GM18498 (cell line): ENCODE data around the gene PIK3IP1.
A peak's percentile ranks its signal among the peaks of the same experiment; 100 is the strongest.
"Not testable (repeated sequence)": the region's sequence is repeated elsewhere in the genome, so short reads cannot be mapped to it uniquely, and the experiment has no call there.

ENCODE experiments used
- ATAC-seq: cut with Tn5 transposase; IDR thresholded peaks from one replicate; pipeline ENCODE4 v1.9.1; 2021; ENCODE audit warnings: mild to moderate bottlenecking, moderate library complexity; ENCODE audit not compliant: unreplicated experiment

The PIK3IP1 gene

DNA sequence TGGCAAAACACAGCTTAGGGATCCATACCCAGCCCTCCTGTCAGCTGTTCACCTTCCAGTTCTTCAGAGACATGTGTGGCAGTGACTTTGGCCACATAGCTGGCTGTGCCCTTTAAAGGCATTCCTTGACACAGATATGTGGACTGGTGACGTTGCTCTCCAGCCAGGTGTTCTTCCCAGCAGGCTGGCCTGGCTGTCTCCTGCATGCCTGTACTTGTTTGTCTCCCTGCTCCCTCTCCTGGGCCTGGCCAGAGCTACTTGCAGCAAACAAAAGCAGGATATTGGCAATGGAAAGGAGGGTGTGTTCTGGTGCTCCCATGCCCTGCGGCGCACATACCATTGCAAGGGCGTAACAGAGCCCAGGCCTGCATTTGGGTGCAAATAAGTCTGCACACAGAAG is 38.3 kb downstream of the PIK3IP1 start:
- no peak for ATAC-seq

DNA sequence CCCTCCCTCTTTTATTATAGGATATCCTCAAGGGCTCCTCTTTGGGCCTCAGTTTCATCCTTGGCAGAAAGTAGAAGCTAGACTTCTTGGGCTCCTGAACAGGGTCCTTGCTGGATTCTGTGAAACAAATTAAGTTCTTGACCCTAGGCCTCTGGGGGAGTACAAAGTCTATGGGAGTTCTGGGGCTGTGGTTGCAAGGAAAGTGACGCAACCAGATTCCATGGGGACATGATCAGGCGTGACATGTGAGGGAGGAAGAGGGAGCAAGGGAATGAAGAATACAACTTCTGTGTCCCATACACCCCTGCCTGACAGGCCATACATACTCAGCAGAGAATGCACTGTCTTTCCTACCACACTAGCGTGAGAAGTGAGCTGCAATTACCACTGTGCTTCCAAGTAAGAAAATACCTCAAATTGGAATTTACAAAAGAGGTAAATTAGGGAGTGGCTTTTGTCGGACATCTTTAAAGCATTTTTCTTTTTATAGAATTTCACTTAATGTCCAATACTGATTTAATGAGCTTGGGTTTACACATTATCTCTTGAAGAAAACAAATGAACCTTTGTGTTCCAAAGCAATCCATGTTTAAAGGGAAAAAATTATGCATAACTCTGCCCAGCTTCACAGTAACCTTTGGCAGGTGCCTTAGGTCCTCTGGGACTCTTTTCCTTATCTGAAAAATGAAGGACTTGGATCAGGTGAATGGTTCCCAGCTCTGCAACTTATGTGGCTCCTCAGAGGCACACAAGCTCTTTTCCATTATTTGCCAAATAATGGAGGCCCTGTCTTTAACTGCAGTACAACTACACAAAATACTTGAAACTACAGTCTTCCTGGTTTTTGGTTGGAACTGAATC is 41.3 kb downstream of the PIK3IP1 start:
- no peak for ATAC-seq

DNA sequence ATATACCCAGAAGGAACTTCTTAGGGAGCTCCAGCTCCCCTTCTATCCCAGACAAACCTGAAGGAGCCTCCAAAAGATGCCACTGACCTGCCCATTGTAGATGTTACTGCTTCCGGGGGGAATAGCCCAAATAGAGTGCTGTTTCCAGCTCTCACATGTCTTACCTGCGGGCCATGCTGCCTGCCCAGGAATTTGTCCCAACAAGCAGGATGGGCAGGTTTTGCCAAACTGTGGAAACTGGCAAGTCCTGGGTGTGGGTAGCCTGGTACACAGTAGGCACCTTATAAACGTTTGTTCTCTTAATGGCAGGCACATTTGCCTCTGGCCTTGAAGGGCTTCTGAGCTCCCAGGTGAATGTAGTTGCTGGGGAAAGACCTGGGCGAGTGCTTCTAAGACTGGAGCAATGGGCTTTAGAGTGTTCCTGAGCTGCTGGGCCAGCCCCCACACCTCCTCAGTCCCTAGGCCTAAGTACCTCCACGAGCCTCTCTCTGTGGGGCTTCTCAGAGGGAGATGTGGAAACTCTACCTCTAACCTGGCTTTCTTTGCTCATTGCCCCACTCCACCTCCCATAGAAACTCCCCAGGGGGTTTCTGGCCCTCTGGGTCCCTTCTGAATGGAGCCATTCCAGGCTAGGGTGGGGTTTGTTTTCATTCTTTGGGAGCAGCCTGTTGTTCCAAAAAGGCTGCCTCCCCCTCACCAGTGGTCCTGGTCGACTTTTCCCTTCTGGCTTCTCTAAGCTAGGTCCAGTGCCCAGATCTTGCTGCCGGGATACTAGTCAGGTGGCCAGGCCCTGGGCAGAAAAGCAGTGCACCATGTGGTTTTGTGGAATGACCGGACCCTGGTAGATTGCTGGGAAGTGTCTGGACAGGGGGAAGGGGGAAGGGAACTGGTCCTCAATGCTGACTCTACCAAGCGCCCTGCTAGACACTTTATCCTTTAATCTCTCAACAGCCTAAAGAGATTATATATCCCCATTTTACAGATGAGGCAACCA is 43.0 kb downstream of the PIK3IP1 start:
- ATAC-seq: no peak

DNA sequence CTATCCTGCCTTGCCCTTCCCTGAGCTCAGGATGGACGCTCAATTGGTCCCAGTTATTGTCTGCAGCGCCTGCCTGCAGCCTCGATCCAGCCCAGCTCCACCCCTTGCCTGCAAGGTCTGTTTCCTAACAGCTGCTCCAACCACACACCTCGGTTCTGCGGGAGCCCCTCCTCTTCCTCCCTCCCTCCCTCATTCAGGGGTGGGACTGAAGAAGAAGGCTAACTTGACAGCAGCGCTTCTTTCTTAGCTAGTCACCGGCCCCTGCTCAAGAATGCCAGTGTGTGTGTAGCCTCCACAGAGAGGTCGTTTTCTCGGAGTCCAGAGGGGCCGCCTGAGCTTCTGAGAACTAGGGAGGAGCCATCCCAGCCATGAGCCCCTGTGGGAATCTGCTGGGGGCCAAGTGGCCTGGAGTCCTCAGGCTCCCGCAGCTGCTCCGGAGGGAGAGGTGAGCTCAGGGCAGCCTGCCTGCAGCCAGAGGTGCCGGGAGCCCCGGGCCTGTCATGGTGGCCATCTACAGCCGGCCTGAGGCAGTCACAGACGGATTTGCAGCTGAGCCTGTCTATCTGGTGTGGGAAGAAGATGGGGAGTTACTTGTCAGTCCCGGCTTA is 44.0 kb downstream of the PIK3IP1 start:
- no peak for ATAC-seq

DNA sequence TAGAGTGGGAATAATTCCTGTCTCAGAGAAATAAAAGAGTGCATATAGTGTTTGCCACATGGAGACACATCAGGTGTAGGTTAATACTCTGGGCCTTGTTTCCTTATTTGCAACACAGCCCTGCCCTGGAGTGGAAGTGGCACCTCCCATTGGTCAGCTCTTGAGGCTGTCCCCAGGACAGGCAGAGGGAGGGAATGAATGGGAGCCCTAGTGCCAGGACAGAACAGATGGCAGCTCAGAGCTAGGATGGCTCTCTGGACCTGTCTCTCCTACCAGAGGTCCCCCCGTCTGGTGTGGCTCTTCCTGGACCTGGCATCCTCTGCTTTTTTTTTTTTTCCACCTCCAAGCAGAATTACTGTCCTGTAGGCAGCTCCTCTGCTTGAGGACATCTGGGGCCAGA is 44.6 kb downstream of the PIK3IP1 start:
- ATAC-seq: no peak

DNA sequence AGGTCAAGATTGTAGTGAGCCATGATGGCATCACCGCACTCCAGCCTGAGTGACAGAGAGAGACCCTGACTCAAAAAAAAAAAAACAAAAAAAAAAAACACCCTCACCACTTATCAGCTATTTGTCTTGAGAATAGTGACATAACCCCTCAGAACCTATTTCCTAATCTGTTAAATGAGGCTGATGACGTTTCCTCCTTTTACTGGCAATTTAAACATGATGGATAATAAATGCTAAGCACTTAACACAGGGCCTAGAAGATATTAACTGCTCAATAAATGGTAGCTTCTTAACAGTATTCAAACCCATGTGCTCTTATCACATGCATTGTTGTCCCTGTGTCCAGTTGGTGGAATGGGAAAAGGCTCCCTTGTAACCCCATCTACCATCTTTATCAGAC is 45.6 kb downstream of the PIK3IP1 start:
- no peak for ATAC-seq

DNA sequence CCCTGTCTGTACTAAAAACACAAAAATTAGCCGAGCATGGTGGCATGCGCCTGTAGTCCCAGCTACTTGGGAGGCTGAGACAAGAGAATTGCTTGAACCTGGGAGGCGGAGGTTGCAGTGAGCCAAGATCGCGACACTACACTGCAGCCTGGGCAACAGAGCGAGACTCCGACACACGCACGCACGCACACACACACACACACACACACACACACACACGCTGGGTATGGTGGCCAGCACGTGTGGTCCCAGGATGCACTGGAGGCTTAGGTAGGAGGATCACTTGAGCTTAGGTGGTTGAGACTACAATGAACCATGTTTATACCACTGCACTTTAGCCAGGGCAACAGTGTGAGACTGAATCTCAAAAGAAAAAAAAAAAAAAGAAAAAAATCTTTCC is 46.3 kb downstream of the PIK3IP1 start:
- not testable (repeated sequence) for ATAC-seq

DNA sequence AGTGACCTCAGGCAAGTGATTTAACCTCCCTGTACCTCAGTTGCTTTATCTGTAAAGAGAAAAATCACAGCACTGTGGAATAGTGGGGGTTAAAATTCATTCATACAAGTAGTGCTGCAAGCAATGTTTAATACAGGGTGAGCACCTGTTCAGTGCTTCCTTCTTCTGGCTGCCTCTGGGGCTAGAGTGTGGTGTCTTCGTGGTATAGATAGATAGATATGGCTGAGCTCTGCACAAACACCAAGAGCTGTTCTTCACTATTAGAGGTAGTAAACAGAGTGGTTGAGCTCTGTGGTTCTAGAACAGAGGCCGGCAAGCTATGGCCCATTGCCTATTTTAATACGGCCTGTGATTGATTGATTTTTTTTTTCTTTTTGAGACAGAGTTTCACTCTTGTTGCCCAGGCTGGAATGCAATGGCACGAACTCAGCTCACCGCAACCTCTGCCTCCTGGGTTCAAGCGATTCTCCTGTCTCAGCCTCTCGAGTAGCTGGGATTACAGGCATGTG is 47.3 kb downstream of the PIK3IP1 start:
- no peak for ATAC-seq

DNA sequence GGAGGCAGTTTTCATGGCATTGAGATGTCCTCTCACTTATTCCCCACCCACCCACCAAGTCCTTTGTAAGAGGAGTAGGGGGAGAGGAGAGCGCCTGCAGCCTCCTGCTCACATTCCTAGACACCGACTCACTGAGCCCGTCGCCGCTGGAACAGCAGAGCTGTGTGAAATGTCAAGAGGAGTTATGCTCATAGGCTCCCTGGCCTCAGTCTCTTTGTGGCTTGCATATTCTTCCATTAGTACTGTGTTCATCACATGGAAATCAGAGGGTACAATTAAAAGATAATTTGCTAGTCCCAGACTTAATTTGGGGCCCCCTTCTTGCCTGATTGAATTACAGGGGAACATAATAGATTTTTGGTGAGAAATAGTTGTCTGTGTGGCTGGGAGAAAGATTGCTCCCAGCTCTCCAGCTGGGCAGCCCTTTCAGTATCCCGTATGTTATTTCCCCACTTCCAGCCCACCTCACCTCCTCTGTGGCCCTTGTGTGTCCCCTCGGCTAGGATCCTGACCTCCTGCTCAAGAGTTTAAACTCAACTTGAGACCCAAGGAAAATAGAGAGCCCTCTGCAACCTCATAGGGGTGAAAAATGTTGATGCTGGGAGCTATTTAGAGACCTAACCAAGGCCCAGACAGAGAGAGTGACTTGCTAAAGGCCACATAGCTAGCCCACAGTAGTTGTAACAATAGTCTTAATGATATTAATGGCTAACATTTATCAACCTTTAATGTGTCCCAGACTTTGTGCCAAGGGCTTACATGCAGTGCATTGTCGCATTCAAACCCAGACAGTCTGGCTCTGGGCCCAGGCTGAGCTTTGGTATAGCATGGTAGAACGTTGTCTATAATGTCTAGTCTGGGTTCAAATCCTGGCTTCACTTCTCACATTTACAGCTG is 48.0 kb downstream of the PIK3IP1 start:
- ATAC-seq: no peak

DNA sequence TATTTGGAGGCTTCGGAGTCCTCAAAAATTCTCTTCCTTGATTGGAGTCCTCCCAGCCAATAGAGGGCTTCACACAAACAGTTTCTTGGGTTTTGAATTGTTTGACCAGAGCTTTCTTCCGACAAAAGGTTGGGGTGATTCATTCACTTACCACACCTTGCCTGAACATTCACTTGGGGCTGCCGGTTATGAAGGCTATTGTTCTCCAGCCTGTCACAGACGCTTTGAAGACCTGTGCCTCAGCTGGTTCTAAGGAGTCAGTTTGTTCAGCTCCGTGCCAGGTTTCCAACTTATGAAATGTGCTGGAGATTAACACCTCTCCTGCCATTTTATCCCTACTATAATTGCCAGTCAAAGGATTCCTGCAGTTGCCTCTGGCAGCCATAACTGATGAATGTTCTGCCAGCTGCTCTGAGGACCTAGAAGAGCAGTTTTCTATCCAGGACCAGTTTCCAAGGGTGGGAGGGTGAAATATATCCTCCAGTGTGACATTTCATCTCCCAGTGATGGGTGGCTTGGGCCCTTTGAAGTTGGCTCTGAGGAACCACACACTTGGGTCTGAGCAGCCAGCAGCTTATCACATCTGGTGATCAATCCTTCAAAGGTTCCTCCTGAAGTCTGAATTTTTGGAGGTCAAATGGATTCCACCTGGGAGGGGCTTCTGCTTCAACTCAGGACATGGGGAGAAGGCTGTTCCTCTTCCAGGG is 48.8 kb downstream of the PIK3IP1 start:
- no peak for ATAC-seq

DNA sequence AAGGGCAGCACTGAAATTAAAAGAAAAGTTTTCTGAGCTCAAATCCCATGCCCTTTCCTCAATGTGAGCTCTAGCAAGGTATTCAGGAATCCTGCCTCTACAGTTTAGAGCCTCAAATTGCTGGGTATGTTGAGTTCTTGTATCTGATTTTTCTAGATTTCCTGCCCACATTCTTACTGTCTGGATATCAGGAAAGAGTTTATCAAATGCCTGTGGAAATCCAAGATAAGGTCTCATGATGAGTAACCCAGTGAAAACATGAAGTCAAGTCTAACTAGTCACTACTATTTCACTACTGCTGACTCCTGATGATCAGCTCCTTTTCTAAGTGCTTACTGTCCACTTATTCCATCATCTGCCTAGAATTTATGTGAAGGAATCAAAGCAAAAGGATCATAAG is 50.4 kb downstream of the PIK3IP1 start:
- no peak for ATAC-seq

DNA sequence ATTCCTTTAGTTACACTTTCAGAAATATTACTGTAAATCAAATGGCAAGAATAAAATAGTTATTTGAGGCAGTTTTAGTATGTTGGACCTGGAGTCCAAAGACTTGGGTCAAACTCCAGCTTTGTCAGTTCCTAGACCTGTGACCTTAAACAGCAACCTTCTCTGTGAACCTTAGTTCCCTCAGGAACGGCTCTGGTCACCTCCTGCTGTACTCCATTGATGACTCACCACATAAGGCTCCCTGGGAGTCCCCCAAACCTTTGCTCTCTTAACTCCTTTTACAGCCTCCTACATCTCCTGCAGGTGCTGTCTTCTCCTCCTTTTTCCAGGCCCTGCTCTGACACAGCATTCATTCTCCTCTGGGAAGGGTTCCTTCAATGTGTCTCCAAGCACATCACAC is 51.1 kb downstream of the PIK3IP1 start:
- ATAC-seq: no peak

DNA sequence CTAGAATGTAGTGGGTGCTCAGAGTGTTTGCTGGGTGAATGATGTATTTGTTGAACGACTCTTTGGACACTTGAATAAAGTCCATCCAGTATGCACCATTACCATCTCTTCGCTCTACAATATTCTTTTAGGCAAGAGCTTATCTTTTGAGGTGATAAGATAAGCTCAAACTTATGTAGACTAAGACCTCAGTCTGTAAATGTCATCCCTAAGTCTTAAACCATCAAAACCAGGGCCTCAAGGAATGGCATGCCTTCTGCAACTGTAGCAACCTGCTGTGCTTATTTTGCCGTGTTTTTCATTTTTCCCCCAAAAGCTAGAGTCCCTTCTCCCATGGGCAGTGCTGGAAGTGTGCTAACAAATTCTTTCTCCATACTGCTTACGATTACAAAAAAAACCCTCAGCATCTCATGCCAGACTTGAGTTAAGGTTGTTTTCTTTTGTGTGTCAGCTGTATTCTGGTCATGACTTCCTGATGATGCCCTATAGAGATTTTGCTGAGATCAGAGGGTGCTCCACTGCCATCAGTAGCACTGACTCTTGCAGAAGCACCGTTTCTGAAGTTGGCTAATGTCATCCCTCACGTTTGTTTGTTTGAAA is 52.4 kb downstream of the PIK3IP1 start:
- no peak for ATAC-seq

DNA sequence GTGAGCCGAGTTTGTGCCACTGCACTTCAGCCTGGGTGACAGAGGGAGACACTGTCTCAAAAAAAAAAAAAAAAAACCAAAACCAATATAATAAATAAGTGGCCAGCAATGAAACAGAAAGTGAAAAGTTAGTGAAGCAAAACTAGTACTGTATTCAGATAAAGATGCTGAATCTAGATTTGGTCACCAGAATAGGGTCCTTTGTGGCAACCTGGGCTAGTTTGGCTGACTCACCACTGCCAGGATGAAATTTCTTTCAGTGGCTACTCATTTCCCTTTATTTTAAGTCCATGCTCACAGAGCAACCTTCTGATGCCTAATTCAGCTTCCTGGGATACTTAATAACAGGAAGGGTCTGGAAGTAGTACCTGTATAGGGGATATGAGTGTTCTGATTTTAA is 54.2 kb downstream of the PIK3IP1 start:
- peak; percentile 56 for ATAC-seq

DNA sequence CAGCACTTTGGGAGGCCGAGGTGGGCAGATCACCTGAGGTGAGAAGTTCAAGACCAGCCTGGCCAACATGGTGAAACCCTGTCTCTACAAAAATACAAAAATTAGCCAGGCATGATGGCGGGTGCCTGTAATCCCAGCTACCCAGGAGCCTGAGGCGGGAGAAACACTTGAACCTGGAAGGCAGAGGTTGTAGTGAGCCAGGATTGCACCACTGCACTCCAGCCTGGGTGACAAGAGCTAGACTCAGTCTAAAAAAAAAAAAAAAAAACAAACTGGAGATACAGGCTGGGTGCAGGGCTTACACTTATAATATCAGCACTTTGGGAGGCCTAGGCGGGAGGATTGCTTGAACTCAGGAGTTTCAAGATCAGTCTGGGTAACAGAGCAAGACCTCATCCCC is 56.2 kb downstream of the PIK3IP1 start:
- not testable (repeated sequence) for ATAC-seq

DNA sequence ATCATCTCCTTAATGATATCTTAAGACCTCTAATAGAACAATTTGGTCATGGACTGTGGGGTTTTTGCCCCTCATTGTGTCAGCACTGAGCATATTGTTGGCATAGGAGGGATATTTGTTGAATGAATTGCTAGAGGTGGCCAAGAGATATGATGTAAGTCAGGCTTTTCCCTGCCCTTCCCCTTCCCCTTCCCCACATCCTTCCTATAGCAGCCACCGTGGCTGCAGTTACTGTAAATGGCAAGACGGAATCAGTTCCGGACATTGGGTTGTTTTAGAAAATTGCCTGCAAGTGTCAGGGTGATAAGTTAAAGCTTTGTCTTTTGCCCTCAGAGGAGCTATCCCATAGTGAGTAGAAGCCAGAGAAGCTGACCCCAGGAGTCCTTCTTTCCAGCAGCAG is 57.2 kb downstream of the PIK3IP1 start:
- no peak for ATAC-seq

DNA sequence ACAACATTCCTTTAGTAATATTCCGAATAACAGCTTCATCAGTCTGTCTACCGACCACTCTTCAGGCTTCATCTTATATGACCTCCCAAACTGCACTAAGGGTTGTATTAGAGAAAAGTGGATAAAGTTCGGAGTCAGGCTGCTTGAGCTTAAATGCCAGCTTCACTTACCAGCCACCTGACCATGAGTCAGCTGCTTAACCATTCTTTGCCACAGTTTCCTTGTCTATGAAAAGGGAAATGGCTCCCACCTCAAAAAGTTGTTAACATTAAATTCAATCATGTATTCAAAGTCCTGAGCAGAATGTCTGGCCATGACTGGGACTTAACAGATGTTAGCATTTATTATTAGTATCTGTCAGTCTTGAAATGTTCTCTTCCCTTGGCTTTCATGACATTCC is 59.3 kb downstream of the PIK3IP1 start:
- ATAC-seq: no peak
